Hippocampal formation (tissue), 2 donors: ENCODE measurements around the gene TVP23C.

Experiments used
- DNase-seq, 2 donors: peaks; one replicate each; lab custom pipeline; 2025; lab: John Stamatoyannopoulos, UW

Gene TVP23C

GRCh38 chr17:15465045-15465701 is 98.1 kb downstream of the TVP23C start:
- DNase-seq = no peak

GRCh38 chr17:15464231-15464985 is 98.9 kb downstream of the TVP23C start:
- no peak for DNase-seq

- no peak for DNase-seq
Observed at GRCh38 chr17:15462976-15463772, 100.1 kb downstream of the TVP23C start.

GRCh38 chr17:15457723-15458094 is 105.6 kb downstream of the TVP23C start:
- peak; percentile 51 to 73 for DNase-seq

GRCh38 chr17:15456972-15457722 is 106.1 kb downstream of the TVP23C start:
- peak; percentile 68 to 82 for DNase-seq

GRCh38 chr17:15456496-15456895 is 106.8 kb downstream of the TVP23C start:
- DNase-seq = no peak

- no peak for DNase-seq
Observed at GRCh38 chr17:15454346-15454745, 108.9 kb downstream of the TVP23C start.

- DNase-seq = peak; percentile 20 to 69
Observed at GRCh38 chr17:15453782-15454181, 109.5 kb downstream of the TVP23C start.

GRCh38 chr17:15453246-15453645 is 110.0 kb downstream of the TVP23C start:
- no peak for DNase-seq

GRCh38 chr17:15452746-15453145 is 110.5 kb downstream of the TVP23C start:
- DNase-seq = no peak
